Glutamatergic neuron (in vitro differentiated cells): ENCODE measurements around the gene OR1D5. TPM values are rescaled to one million over a fixed set of nuclear protein-coding genes. Genes with fewer than 3 reads are reported as not detected.
A peak's percentile ranks its signal among the peaks of the same experiment; 100 is the strongest.

ENCODE experiments used
- DNase-seq: peaks from one replicate; pipeline ENCODE4 v3.0.0; 2022
- H3K27ac Mint-ChIP-seq: one replicate; pipeline ENCODE4 v1.8.0; 2020; ENCODE audit warnings: mild to moderate bottlenecking, mixed read lengths, inconsistent platforms; ENCODE audit not compliant: unreplicated experiment
- H3K27me3 Mint-ChIP-seq: one replicate; pipeline ENCODE4 v1.8.0; 2020; ENCODE audit warnings: mild to moderate bottlenecking, moderate library complexity, mixed read lengths, inconsistent platforms; ENCODE audit not compliant: unreplicated experiment
- H3K36me3 Mint-ChIP-seq: one replicate; pipeline ENCODE4 v1.8.0; 2020; ENCODE audit warnings: mild to moderate bottlenecking, mixed read lengths, inconsistent platforms; ENCODE audit not compliant: unreplicated experiment
- H3K4me1 Mint-ChIP-seq: one replicate; pipeline ENCODE4 v1.8.0; 2020; ENCODE audit warnings: mild to moderate bottlenecking, low read depth, mixed read lengths, inconsistent platforms; ENCODE audit not compliant: unreplicated experiment
- H3K4me3 Mint-ChIP-seq: one replicate; pipeline ENCODE4 v1.8.0; 2020; ENCODE audit warnings: mild to moderate bottlenecking, mixed read lengths, inconsistent platforms; ENCODE audit not compliant: unreplicated experiment
- H3K9me3 Mint-ChIP-seq: one replicate; pipeline ENCODE4 v1.8.0; 2020; ENCODE audit warnings: mild to moderate bottlenecking, moderate library complexity, mixed read lengths, inconsistent platforms; ENCODE audit not compliant: unreplicated experiment
- CTCF ChIP-seq: fragments of 200-600 bp; sonication (generic); IDR thresholded peaks from one replicate; pipeline ENCODE4 v1.5.0; 2021; ENCODE audit not compliant: partially characterized antibody, unreplicated experiment
- total RNA-seq: library from RNA; stranded (reverse); fragmentation: NEBNext Ultra II Directional; extraction: Animal tissue kit (Norgen Biotek cat#: 25700); gene quantifications from one replicate; pipeline ENCODE4 v1.2.1, GENCODE V29; 2021; ENCODE audit not compliant: unreplicated experiment

The OR1D5 gene
- total RNA-seq, 1 donor from 2014 or later, result not detected

- Mint-ChIP-seq H3K4me3 (no peak overlapping the region), H3K4me1 (no peaks in the 10 kb centered on the region), H3K27me3 (peaks cover 4% of the 10 kb centered on the region), H3K27ac (no peak overlapping the region), H3K36me3 (peaks cover 39% of the 10 kb centered on the region), H3K9me3 (peaks cover 12% of the 10 kb centered on the region)
- DNase-seq, result no peak
- TF ChIP-seq CTCF, result no peak
Measured at GRCh38 chr17:3019761-3020160, 43.6 kb downstream of the OR1D5 start.

- H3K4me3 Mint-ChIP-seq, result no peak overlapping the region
- H3K9me3 Mint-ChIP-seq, result peaks cover 5% of the 10 kb centered on the region
- H3K27me3 Mint-ChIP-seq, result no peaks in the 10 kb centered on the region
- TF ChIP-seq CTCF, result no peak
- no peaks in the 10 kb centered on the region for H3K4me1 Mint-ChIP-seq
- H3K36me3 Mint-ChIP-seq, result peaks cover 23% of the 10 kb centered on the region
- H3K27ac Mint-ChIP-seq, result no peak overlapping the region
- DNase-seq, result no peak
Measured at GRCh38 chr17:3017936-3018335, 45.5 kb downstream of the OR1D5 start.

- no peak overlapping the region for H3K27ac Mint-ChIP-seq
- no peak for TF ChIP-seq CTCF
- H3K27me3 Mint-ChIP-seq, result peaks cover 2% of the 10 kb centered on the region
- peaks cover 2% of the 10 kb centered on the region for H3K9me3 Mint-ChIP-seq
- H3K36me3 Mint-ChIP-seq, result peaks cover 4% of the 10 kb centered on the region
- H3K4me1 Mint-ChIP-seq, result peaks cover 2% of the 10 kb centered on the region
- no peak overlapping the region for H3K4me3 Mint-ChIP-seq
- no peak for DNase-seq
Measured at GRCh38 chr17:3015890-3016289, 47.5 kb downstream of the OR1D5 start.

- H3K27me3 Mint-ChIP-seq, result peaks cover 2% of the 10 kb centered on the region
- no peak overlapping the region for H3K4me3 Mint-ChIP-seq
- peaks cover 2% of the 10 kb centered on the region for H3K36me3 Mint-ChIP-seq
- peaks cover 2% of the 10 kb centered on the region for H3K4me1 Mint-ChIP-seq
- peak; percentile 54 for TF ChIP-seq CTCF
- peak; percentile 63 for DNase-seq
- no peak overlapping the region for H3K27ac Mint-ChIP-seq
- no peaks in the 10 kb centered on the region for H3K9me3 Mint-ChIP-seq
Measured at GRCh38 chr17:3012926-3013581, 50.4 kb downstream of the OR1D5 start.

Other genes with a start within 250 kb of the OR1D5 start
- not detected for gene OR1D2, start 40.8 kb upstream of the OR1D5 start, total RNA-seq
- not detected for gene OR1G1, start 63.9 kb upstream of the OR1D5 start, total RNA-seq
- gene OR1A2, start 133.9 kb upstream of the OR1D5 start, total RNA-seq, result not detected
- not detected for gene OR1A1, start 144.1 kb upstream of the OR1D5 start, total RNA-seq
- gene OR3A1, start 234.8 kb upstream of the OR1D5 start, total RNA-seq, result 0.59 TPM